OCI-LY3 (cell line): Measurements from ENCODE around the gene PRKAG3.

Source experiments
- H2AFZ ChIP-seq: fragments of 200-600, 300-600 bp; shearing (Covaris generic); 2 replicates; pipeline ENCODE4 v1.6.0; 2014; ENCODE audit warnings: antibody characterized with exemption, low read depth, low read length
- H3K27ac ChIP-seq: fragments of 200-600, 300-600 bp; sonication (generic); 2 replicates; pipeline ENCODE4 v1.5.1; 2014; ENCODE audit warnings: mild to moderate bottlenecking, low read length, moderate library complexity, mixed read lengths
- H3K27me3 ChIP-seq: fragments of 200-600, 300-600 bp; sonication (generic); 2 replicates; pipeline ENCODE4 v1.6.1; 2014; ENCODE audit warnings: low read depth, low read length, mixed read lengths
- H3K36me3 ChIP-seq: fragments of 200-600, 300-600 bp; sonication (generic); replicated peaks from 2 replicates; pipeline ENCODE3; 2014; ENCODE audit warnings: low read depth, low read length, mixed read lengths
- H3K4me1 ChIP-seq: fragments of 300-600, 200-600 bp; sonication (generic); 2 replicates; pipeline ENCODE4 v1.6.1; 2014; ENCODE audit warnings: low read length, mixed read lengths
- H3K4me2 ChIP-seq: fragments of 200-600, 300-600 bp; sonication (generic); 2 replicates; pipeline ENCODE4 v1.6.1; 2014; ENCODE audit warnings: low read length, mixed read lengths
- H3K4me3 ChIP-seq: fragments of 300-600, 200-600 bp; sonication (generic); 2 replicates; pipeline ENCODE4 v1.5.1; 2014; ENCODE audit warnings: antibody characterized with exemption, mild to moderate bottlenecking, low read length, moderate library complexity
- H3K79me2 ChIP-seq: fragments of 300-600, 200-600 bp; shearing (Covaris generic); 2 replicates; pipeline ENCODE4 v1.6.1; 2014; ENCODE audit warnings: mild to moderate bottlenecking, low read length, mixed read lengths
- H3K9ac ChIP-seq: fragments of 300-600, 200-600 bp; shearing (Covaris generic); 2 replicates; pipeline ENCODE4 v1.6.0; 2014; ENCODE audit warnings: mild to moderate bottlenecking, low read length, moderate library complexity
- H3K9me3 ChIP-seq: fragments of 200-600, 300-600 bp; shearing (Covaris generic); 2 replicates; pipeline ENCODE4 v1.6.1; 2014; ENCODE audit warnings: low read length, mixed read lengths; ENCODE audit not compliant: insufficient read depth
- H4K20me1 ChIP-seq: fragments of 200-600, 300-600 bp; sonication (generic); 2 replicates; pipeline ENCODE4 v1.6.1; 2016; ENCODE audit warnings: low read length, mixed read lengths; ENCODE audit not compliant: insufficient read depth
- CTCF ChIP-seq: fragments of 200-600, 300-600 bp; sonication (generic); IDR thresholded peaks from 2 replicates; pipeline ENCODE4 v1.5.1; 2014; ENCODE audit warnings: antibody characterized with exemption, low read length, low read depth
- EZH2phosphoT487 ChIP-seq: fragments of 200-600 bp; shearing (Covaris generic); IDR thresholded peaks from 2 replicates; pipeline ENCODE4 v1.6.1; 2018; ENCODE audit warnings: antibody characterized with exemption, mixed run types, low read depth

The PRKAG3 gene

GRCh38 chr2:218876562-218877219 is 45.1 kb upstream of the PRKAG3 start:
- no peaks in the 10 kb centered on the region for H3K27me3 ChIP-seq
- no peaks in the 10 kb centered on the region for H4K20me1 ChIP-seq
- H3K36me3 ChIP-seq: peaks cover 9% of the 10 kb centered on the region
- no peak overlapping the region for H3K9ac ChIP-seq
- H3K27ac ChIP-seq: peak overlapping the region; percentile 10; the same call in 1 of the 2 replicates
- H3K79me2 ChIP-seq: peaks cover 26% of the 10 kb centered on the region
- H3K4me1 ChIP-seq: peaks cover 46% of the 10 kb centered on the region
- H3K4me3 ChIP-seq: no peak overlapping the region
- H3K4me2 ChIP-seq: peak overlapping the region; percentile 95
- TF ChIP-seq EZH2phosphoT487: no peak
- TF ChIP-seq CTCF: peak; percentile 85
- H2AFZ ChIP-seq: no peak overlapping the region
- no peaks in the 10 kb centered on the region for H3K9me3 ChIP-seq

GRCh38 chr2:218875692-218876246 is 44.2 kb upstream of the PRKAG3 start:
- TF ChIP-seq CTCF: no peak
- TF ChIP-seq EZH2phosphoT487: no peak
- Histone ChIP-seq H3K36me3 (peaks cover 4% of the 10 kb centered on the region), H3K27me3 (no peaks in the 10 kb centered on the region), H3K4me2 (no peak overlapping the region), H2AFZ (no peak overlapping the region), H3K9me3 (no peaks in the 10 kb centered on the region), H3K9ac (no peak overlapping the region), H3K27ac (no peak overlapping the region), H4K20me1 (no peaks in the 10 kb centered on the region), H3K79me2 (peaks cover 19% of the 10 kb centered on the region), H3K4me3 (no peak overlapping the region), H3K4me1 (peaks cover 49% of the 10 kb centered on the region)

GRCh38 chr2:218873359-218874194 is 42.0 kb upstream of the PRKAG3 start:
- Histone ChIP-seq H3K27ac (no peak overlapping the region), H3K27me3 (no peaks in the 10 kb centered on the region), H3K4me1 (peaks cover 40% of the 10 kb centered on the region), H3K9ac (no peak overlapping the region), H3K4me3 (no peak overlapping the region), H3K79me2 (peaks cover 13% of the 10 kb centered on the region), H2AFZ (no peak overlapping the region), H3K36me3 (peaks cover 4% of the 10 kb centered on the region), H3K4me2 (no peak overlapping the region), H3K9me3 (no peaks in the 10 kb centered on the region), H4K20me1 (no peaks in the 10 kb centered on the region)
- TF ChIP-seq EZH2phosphoT487 (no peak), CTCF (no peak)
